OCI-LY1 (cell line): ENCODE measurements around the gene ASF1B.

Experiments
- H2AFZ ChIP-seq: fragments of 200-600 bp; sonication (generic), shearing (Covaris generic); 2 replicates; pipeline ENCODE4 v1.6.0; 2014; ENCODE audit warnings: antibody characterized with exemption, mild to moderate bottlenecking, low read length
- H3F3A ChIP-seq: fragments of 200-600 bp; sonication (generic), shearing (Covaris generic); 2 replicates; pipeline ENCODE4 v1.6.0; 2014; ENCODE audit warnings: mild to moderate bottlenecking, antibody characterized with exemption, low read length, moderate library complexity; ENCODE audit not compliant: insufficient read depth
- H3K27ac ChIP-seq: fragments of 200-600 bp; sonication (generic); 2 replicates; pipeline ENCODE4 v1.5.1; 2014; ENCODE audit warnings: low read length, mixed run types, mild to moderate bottlenecking, low read depth; ENCODE audit not compliant: poor library complexity, severe bottlenecking
- H3K27me3 ChIP-seq: fragments of 200-600 bp; sonication (generic); 2 replicates; pipeline ENCODE4 v1.6.0; 2014; ENCODE audit warnings: antibody characterized with exemption, mild to moderate bottlenecking, low read length, moderate library complexity; ENCODE audit not compliant: insufficient read depth
- H3K36me3 ChIP-seq: fragments of 200-600 bp; sonication (generic); 2 replicates; pipeline ENCODE4 v1.6.1; 2014; ENCODE audit warnings: mild to moderate bottlenecking, antibody characterized with exemption, low read length, moderate library complexity, mixed read lengths; ENCODE audit not compliant: insufficient read depth
- H3K4me1 ChIP-seq: fragments of 200-600 bp; sonication (generic); 2 replicates; pipeline ENCODE4 v1.5.1; 2014; ENCODE audit warnings: mild to moderate bottlenecking, low read length, moderate library complexity; ENCODE audit not compliant: insufficient read depth, severe bottlenecking
- H3K4me2 ChIP-seq: fragments of 200-600 bp; sonication (generic), shearing (Covaris generic); 2 replicates; pipeline ENCODE4 v1.6.1; 2014; ENCODE audit warnings: low read length
- H3K4me3 ChIP-seq: fragments of 200-600 bp; sonication (generic); 2 replicates; pipeline ENCODE4 v1.5.1; 2014; ENCODE audit warnings: low read length, low read depth, mild to moderate bottlenecking, mixed read lengths; ENCODE audit not compliant: poor library complexity, severe bottlenecking
- H3K79me2 ChIP-seq: fragments of 200-600 bp; shearing (Covaris generic); 2 replicates; pipeline ENCODE4 v1.6.1; 2016; ENCODE audit warnings: mixed run types, low read length, mixed read lengths; ENCODE audit not compliant: insufficient read depth
- H3K9ac ChIP-seq: fragments of 200-600 bp; sonication (generic), shearing (Covaris generic); 2 replicates; pipeline ENCODE4 v1.6.1; 2014; ENCODE audit warnings: mild to moderate bottlenecking, low read length, mixed read lengths
- H3K9me2 ChIP-seq: fragments of 200-600 bp; sonication (generic), shearing (Covaris generic); 2 replicates; pipeline ENCODE4 v1.6.1; 2014; ENCODE audit warnings: low read depth, mild to moderate bottlenecking, low read length, mixed read lengths
- H3K9me3 ChIP-seq: fragments of 200-600 bp; shearing (Covaris generic); 2 replicates; pipeline ENCODE4 v1.6.1; 2014; ENCODE audit warnings: low read length, mixed read lengths
- H4K20me1 ChIP-seq: fragments of 200-600 bp; sonication (generic), shearing (Covaris generic); 2 replicates; pipeline ENCODE4 v1.6.0; 2016; ENCODE audit warnings: mild to moderate bottlenecking, low read length; ENCODE audit not compliant: insufficient read depth
- CTCF ChIP-seq: fragments of 200-600 bp; sonication (generic), shearing (Covaris generic); IDR thresholded peaks from 2 replicates; pipeline ENCODE4 v1.5.1; 2017; ENCODE audit warnings: mild to moderate bottlenecking, antibody characterized with exemption, low read length, moderate library complexity, mixed read lengths
- EZH2 ChIP-seq: fragments of 200-600 bp; sonication (generic), shearing (Covaris generic); IDR thresholded peaks from 2 replicates; pipeline ENCODE4 v1.8.0; 2017; ENCODE audit warnings: borderline replicate concordance, mixed run types, mild to moderate bottlenecking, antibody characterized with exemption, low read length, moderate library complexity, mixed read lengths

ASF1B gene

GRCh38 chr19:14164082-14164481 is 27.7 kb upstream of the ASF1B start:
- TF ChIP-seq CTCF (no peak), EZH2 (no peak)
- H3K9ac ChIP-seq = no peak overlapping the region
- no peaks in the 10 kb centered on the region for H4K20me1 ChIP-seq
- H3K4me3 ChIP-seq = no peak overlapping the region
- H3K4me1 ChIP-seq = no peaks in the 10 kb centered on the region
- no peak overlapping the region for H3K4me2 ChIP-seq
- H3F3A ChIP-seq = no peaks in the 10 kb centered on the region
- no peaks in the 10 kb centered on the region for H3K9me3 ChIP-seq
- no peaks in the 10 kb centered on the region for H3K9me2 ChIP-seq
- H2AFZ ChIP-seq = no peak overlapping the region
- H3K79me2 ChIP-seq = no peaks in the 10 kb centered on the region
- H3K27ac ChIP-seq = no peak overlapping the region
- H3K27me3 ChIP-seq = 0 out of 2 replicates have a peak, but pooled peaks cover 5% of the 10 kb centered on the region
- no peaks in the 10 kb centered on the region for H3K36me3 ChIP-seq

GRCh38 chr19:14162871-14163297 is 26.5 kb upstream of the ASF1B start:
- no peaks in the 10 kb centered on the region for H4K20me1 ChIP-seq
- H3K79me2 ChIP-seq = no peaks in the 10 kb centered on the region
- H3K27ac ChIP-seq = no peak overlapping the region
- TF ChIP-seq EZH2 (no peak), CTCF (no peak)
- no peaks in the 10 kb centered on the region for H3K9me3 ChIP-seq
- no peak overlapping the region for H3K9ac ChIP-seq
- H3K4me1 ChIP-seq = no peaks in the 10 kb centered on the region
- no peaks in the 10 kb centered on the region for H3K36me3 ChIP-seq
- H2AFZ ChIP-seq = no peak overlapping the region
- H3F3A ChIP-seq = no peaks in the 10 kb centered on the region
- H3K9me2 ChIP-seq = no peaks in the 10 kb centered on the region
- H3K4me3 ChIP-seq = no peak overlapping the region
- H3K27me3 ChIP-seq = 0 out of 2 replicates have a peak, but pooled peaks cover 5% of the 10 kb centered on the region
- H3K4me2 ChIP-seq = no peak overlapping the region

GRCh38 chr19:14161305-14161704 is 24.9 kb upstream of the ASF1B start:
- no peaks in the 10 kb centered on the region for H3K79me2 ChIP-seq
- H3K4me3 ChIP-seq = no peak overlapping the region
- H2AFZ ChIP-seq = no peak overlapping the region
- H3K9ac ChIP-seq = no peak overlapping the region
- H4K20me1 ChIP-seq = no peaks in the 10 kb centered on the region
- H3F3A ChIP-seq = no peaks in the 10 kb centered on the region
- H3K4me1 ChIP-seq = no peaks in the 10 kb centered on the region
- TF ChIP-seq CTCF (no peak), EZH2 (no peak)
- H3K4me2 ChIP-seq = no peak overlapping the region
- H3K27me3 ChIP-seq = no peaks in the 10 kb centered on the region
- H3K36me3 ChIP-seq = no peaks in the 10 kb centered on the region
- no peaks in the 10 kb centered on the region for H3K9me3 ChIP-seq
- H3K9me2 ChIP-seq = no peaks in the 10 kb centered on the region
- H3K27ac ChIP-seq = no peak overlapping the region
